HepG2 (cell line): ENCODE measurements around the gene VRK1. TPM values are rescaled to one million over a fixed set of nuclear protein-coding genes. Genes with fewer than 3 reads are reported as not detected.

Experiments
- ATAC-seq: fragments of 200-7000 bp; cut with Tn5 transposase; 3 replicates; pipeline ENCODE4 v1.9.1; 2020; ENCODE audit warnings: mild to moderate bottlenecking, moderate library complexity
- BruUV-seq: library from RNA; stranded (reverse); fragments of 400-500 nt; replicated peaks from 2 replicates; lab custom pipeline; 2021; lab: Mats Ljungman, UMichigan
- CTCF ChIA-PET: fragments of 300-600 bp; formaldehyde crosslinking; extraction: SDS; loops from one replicate; lab custom pipeline; 2021; ENCODE audit warnings: low total read pairs, inconsistent platforms, low intra/inter-chr PET ratio; lab: Yijun Ruan, JAX
- POLR2A ChIA-PET: fragments of 350-600 bp; sonication (Branson Sonifier 250); formaldehyde crosslinking; loops from one replicate; lab custom pipeline; 2020; ENCODE audit warnings: antibody characterized with exemption, inconsistent platforms; lab: Yijun Ruan, JAX
- DNase-seq: peaks from one replicate; pipeline ENCODE4 v3.0.0-alpha.2; 2015; ENCODE audit warnings: low spot score
- FAIRE-seq: peaks from 3 replicates; lab custom pipeline; 2011; peaks lifted over from hg19 to GRCh38; lab: Jason Lieb, UNC
- H2AFZ ChIP-seq: one replicate; pipeline ENCODE4 v1.6.1; 2011; ENCODE audit warnings: low read length, inconsistent platforms
- H3K27ac ChIP-seq: fragments of 300-600 bp; 3 replicates; pipeline ENCODE4 v1.8.0; 2011; ENCODE audit warnings: mixed run types, mild to moderate bottlenecking, mixed read lengths, low read length, inconsistent platforms; ENCODE audit not compliant: insufficient read depth; ENCODE audit errors: extremely low read length
- H3K27me3 ChIP-seq, 2 experiments: fragments of 200-600 bp in 1 of 2; 2 replicates in 1 of 2; 3 replicates in 1 of 2; pipeline versions ENCODE4 v1.6.0 to v1.8.0; 2011; ENCODE audit warnings: low read length in 2 of 2, mild to moderate bottlenecking in 2 of 2, moderate library complexity in 2 of 2, inconsistent platforms in 1 of 2; ENCODE audit not compliant: insufficient read depth in 2 of 2, control insufficient read depth in 1 of 2
- H3K36me3 ChIP-seq, 2 experiments: fragments of 200-600 bp in 1 of 2; replicated peaks in 1 of 2; 2 replicates in 1 of 2; 3 replicates in 1 of 2; pipeline versions ENCODE4 v1.5.1 to v1.8.0; 2011; ENCODE audit warnings: low read length in 2 of 2, inconsistent platforms in 1 of 2; ENCODE audit not compliant: insufficient read depth in 2 of 2, control insufficient read depth in 1 of 2
- H3K4me1 ChIP-seq: 2 replicates; pipeline ENCODE4 v1.5.1; 2012; ENCODE audit warnings: low read length, inconsistent platforms; ENCODE audit not compliant: insufficient read depth
- H3K4me2 ChIP-seq: 2 replicates; pipeline ENCODE4 v1.6.0; 2011; ENCODE audit warnings: low read depth, low read length, inconsistent platforms
- H3K4me3 ChIP-seq, 3 experiments: fragments of 200-600 bp in 1 of 3; sonication (generic), shearing (Covaris generic) in 1 of 3; replicated peaks in 1 of 3; 2 replicates each; pipeline ENCODE4 v1.5.1; 2011 to 2016; ENCODE audit warnings: low read length in 3 of 3, inconsistent platforms in 2 of 3, low read depth in 2 of 3, mild to moderate bottlenecking in 2 of 3, control low read depth in 1 of 3, mixed read lengths in 1 of 3; ENCODE audit not compliant: insufficient read depth in 1 of 3
- H3K79me2 ChIP-seq: one replicate; pipeline ENCODE4 v1.6.1; 2011; ENCODE audit warnings: low read length, inconsistent platforms; ENCODE audit not compliant: insufficient read depth
- H3K9ac ChIP-seq: 2 replicates; pipeline ENCODE4 v1.6.0; 2011; ENCODE audit warnings: mild to moderate bottlenecking, low read depth, low read length, inconsistent platforms; ENCODE audit not compliant: insufficient read depth
- H3K9me3 ChIP-seq: 2 replicates; pipeline ENCODE4 v1.5.1; 2012; ENCODE audit warnings: mild to moderate bottlenecking, low read length
- H4K20me1 ChIP-seq: 2 replicates; pipeline ENCODE4 v1.6.0; 2011; ENCODE audit warnings: inconsistent platforms, mild to moderate bottlenecking, low read length, moderate library complexity; ENCODE audit not compliant: insufficient read depth
- BHLHE40 ChIP-seq: IDR thresholded peaks from 2 replicates; pipeline ENCODE4 v1.6.1; 2011; ENCODE audit warnings: low read length, improper control_type of control experiment
- IRF1 ChIP-seq: sonication (generic); formaldehyde crosslinking; IDR thresholded peaks from 2 replicates; pipeline ENCODE4 v1.4.0; 2020; ENCODE audit warnings: low read depth, mild to moderate bottlenecking, missing genetic modification reagents
- MAFK ChIP-seq, 2 experiments: IDR thresholded peaks in 1 of 2; conservative IDR thresholded peaks in 1 of 2; 2 replicates each; pipeline ENCODE4 v1.6.1; 2011; ENCODE audit warnings: improper control_type of control experiment in 2 of 2, low read length in 2 of 2
- MYNN ChIP-seq: sonication (generic); formaldehyde crosslinking; IDR thresholded peaks from 2 replicates; pipeline ENCODE4 v1.4.0; 2020; ENCODE audit warnings: mild to moderate bottlenecking, low read depth, missing genetic modification reagents
- MYPOP ChIP-seq: sonication (generic); formaldehyde crosslinking; IDR thresholded peaks from 2 replicates; pipeline ENCODE4 v1.8.1; 2023; ENCODE audit warnings: mild to moderate bottlenecking, moderate library complexity, missing genetic modification reagents
- NCOA1 ChIP-seq: sonication (generic); formaldehyde crosslinking; IDR thresholded peaks from 2 replicates; pipeline ENCODE4 v1.9.0; 2021; ENCODE audit warnings: missing genetic modification reagents
- REL ChIP-seq: sonication (generic); formaldehyde crosslinking; conservative IDR thresholded peaks from 2 replicates; pipeline ENCODE4 v1.8.0; 2022; ENCODE audit warnings: mild to moderate bottlenecking, missing genetic modification reagents, moderate library complexity
- SMARCC2 ChIP-seq: fragments of 450-650 bp; IDR thresholded peaks from 2 replicates; pipeline ENCODE4 v1.6.1; 2017; ENCODE audit warnings: antibody characterized with exemption, mild to moderate bottlenecking
- ZNF329 ChIP-seq: sonication (generic); formaldehyde crosslinking; IDR thresholded peaks from 2 replicates; pipeline ENCODE4 v1.9.0; 2021; ENCODE audit warnings: low read depth, mild to moderate bottlenecking, missing genetic modification reagents
- ZNF335 ChIP-seq: sonication (generic); formaldehyde crosslinking; IDR thresholded peaks from 2 replicates; pipeline ENCODE4 v1.4.0; 2020; ENCODE audit warnings: missing genetic modification reagents
- WGBS: methylation state at CpG from one replicate; pipeline ENCODE4 v1.1.6; 2017; ENCODE audit warnings: low lambda C conversion rate; 5-methylcytosine and 5-hydroxymethylcytosine counted together
- in situ Hi-C: cut with HindIII; loops from 2 replicates; pipeline ENCODE4 v1.10.0; 2017; ENCODE audit warnings: low pct_unique_long_range_greater_than_20kb; ENCODE audit not compliant: extremely low pct_ligation_motif_present
- intact Hi-C: fragments of 100-400 bp; cut with micrococcal nuclease; formaldehyde crosslinking; loops from one replicate; pipeline ENCODE4 v1.10.0; 2022; ENCODE audit not compliant: unreplicated experiment
- polyA plus RNA-seq, 8 experiments: library from polyadenylated mRNA; depleted of rRNA in 3 of 8; stranded (reverse) in 7 of 8; unstranded in 1 of 8; fragments of >200 nt; fragmentation: Illumina TruSeq in 4 of 8; extraction: Trizol in 4 of 8; gene quantifications; 2 replicates each; pipeline versions ENCODE4 v1.2.1 to v1.2.3, GENCODE V29; 2011 to 2016; ENCODE audit warnings: low read depth in 4 of 8, missing spikeins in 1 of 8, mixed read lengths in 1 of 8; ENCODE audit not compliant: insufficient read depth in 1 of 8
- total RNA-seq, 5 experiments: library from RNA; depleted of rRNA; stranded (reverse); fragments of >200 nt; fragmentation: Illumina TruSeq; extraction: Trizol; gene quantifications; 2 replicates each; pipeline ENCODE4 v1.2.3, GENCODE V29; 2016; ENCODE audit warnings: low read depth in 1 of 5

The VRK1 gene
- total and polyA plus RNA-seq, 2 of the 13 experiments (the other 11 are each of a cell fraction or from before 2014, with no cell fraction given) = 7.9 to 51.3 TPM

- TF ChIP-seq IRF1 = no peak
- TF ChIP-seq MYNN = no peak
- TF ChIP-seq NCOA1 (CRISPR knock-in tag) = no peak
- no peak for TF ChIP-seq MYPOP (CRISPR knock-in tag)
- no peak for TF ChIP-seq SMARCC2
- no peak for TF ChIP-seq ZNF335 (CRISPR knock-in tag)
- TF ChIP-seq REL (CRISPR knock-in tag) = no peak
- peak; percentile 45; the same call in 1 of the 2 replicates for TF ChIP-seq BHLHE40
Observed at GRCh38 chr14:96799489-96800054, 2.4 kb downstream of the VRK1 start (continued).

- Histone ChIP-seq H3K9me3 (no peaks in the 10 kb centered on the region), H3K36me3 (no peaks in the 10 kb centered on the region), H3K27ac (no peak overlapping the region), H2AFZ (no peak overlapping the region), H3K4me3 (no peak overlapping the region), H3K4me1 (peaks cover 34% of the 10 kb centered on the region), H4K20me1 (no peaks in the 10 kb centered on the region), H3K4me2 (no peak overlapping the region), H3K27me3 (no peaks in the 10 kb centered on the region; a peak in 1 of 5 replicates), H3K9ac (no peak overlapping the region), H3K79me2 (peaks cover 76% of the 10 kb centered on the region)
- WGBS = 94% methylated on average over 5 of the region's 5 CpGs
- FAIRE-seq = no peak
- ATAC-seq = no peak
- BruUV-seq = no TSS peak
- TF ChIP-seq ZNF329 (CRISPR knock-in tag) (no peak), MAFK (conservative IDR thresholded peaks at IDR 0.05 in 1 of 2, IDR thresholded peaks at IDR 0.05 in 1 of 2; ENCODE audit: low read length in 2 of 2) (peak in 1 of 2 experiments; percentile 47; a peak in 2 of 4 replicates)
- no peak for DNase-seq
- intact Hi-C loops = no loop called here
- in situ Hi-C loops = no loop called here
- POLR2A ChIA-PET = no interaction called here
- CTCF ChIA-PET = no interaction called here
Observed at GRCh38 chr14:96801931-96802330, 4.7 kb downstream of the VRK1 start.
